B cell (primary cell): ENCODE measurements around the gene GDI2.

Source experiments
- CTCF ChIP-seq: fragments of 200-600 bp; IDR thresholded peaks from one replicate; pipeline ENCODE4 v1.8.0; 2022; ENCODE audit warnings: antibody characterized with exemption, mild to moderate bottlenecking
- EZH2 ChIP-seq: IDR thresholded peaks from 2 replicates; pipeline ENCODE4 v1.6.1; 2012; ENCODE audit warnings: borderline replicate concordance, low read depth, mild to moderate bottlenecking, moderate library complexity, low read length; ENCODE audit not compliant: insufficient read depth, poor library complexity, severe bottlenecking

DNA sequence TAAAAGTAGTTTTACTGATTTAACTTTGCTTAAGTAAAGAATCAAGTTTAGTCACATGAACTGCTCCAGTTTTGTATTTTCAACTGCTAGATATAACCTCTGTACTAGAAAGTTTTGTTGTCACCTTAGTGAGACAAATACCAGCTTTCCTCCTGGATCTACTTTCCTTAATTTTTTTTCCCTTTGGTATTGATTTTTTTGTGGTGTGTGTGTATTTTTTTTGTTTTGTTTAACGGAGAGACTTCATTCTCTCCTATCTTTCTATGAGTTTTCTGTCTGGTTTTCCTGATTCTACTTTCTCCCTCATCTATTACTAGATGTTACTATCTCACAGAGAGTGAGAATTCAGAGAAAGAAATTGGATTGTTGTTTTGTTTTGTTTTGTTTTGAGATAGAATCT, 76.6 kb downstream of the GDI2 start:
- TF ChIP-seq EZH2 = no peak
- no peak for TF ChIP-seq CTCF
